ENCODE results near the gene C4orf46.
"Not testable (repeated sequence)": the region's sequence is repeated elsewhere in the genome, so short reads cannot be mapped to it uniquely, and the experiment has no call there.

Gene C4orf46

GRCh38 chr4:158671665-158671914 is at the start of gene C4orf46:
TSS of gene C4orf46 (minus strand) at chr4:158671887. CDS start at chr4:158671801, 86 bp downstream.
- no peak for DNase-seq

- DNase-seq = no peak
These were observed 44.1 kb upstream of the C4orf46 start for GRCh38 chr4:158715802-158716201.

- no peak for DNase-seq
These were observed 43.2 kb upstream of the C4orf46 start for GRCh38 chr4:158714937-158715336.

GRCh38 chr4:158712622-158713021 is 40.9 kb upstream of the C4orf46 start:
- not testable (repeated sequence) for DNase-seq

GRCh38 chr4:158710814-158711213 is 39.1 kb upstream of the C4orf46 start:
- peak; percentile 11 for DNase-seq

- DNase-seq = no peak
These were observed 32.6 kb upstream of the C4orf46 start for GRCh38 chr4:158704274-158704673.

- DNase-seq = no peak
These were observed 17.1 kb upstream of the C4orf46 start for GRCh38 chr4:158688813-158689212.

GRCh38 chr4:158682066-158682465 is 10.4 kb upstream of the C4orf46 start:
- no peak for DNase-seq

- no peak for DNase-seq
These were observed 9.9 kb upstream of the C4orf46 start for GRCh38 chr4:158681629-158682028.

- DNase-seq = no peak
These were observed 7.1 kb upstream of the C4orf46 start for GRCh38 chr4:158678767-158679166.

GRCh38 chr4:158676076-158676475 is 4.4 kb upstream of the C4orf46 start:
- DNase-seq = no peak

- DNase-seq = no peak
These were observed 1.9 kb upstream of the C4orf46 start for GRCh38 chr4:158673633-158674032.

- peak; percentile 100 for DNase-seq
These were observed 474 bp upstream of the C4orf46 start, which contains the start of gene ETFDH for GRCh38 chr4:158671915-158672806. TSS of gene ETFDH (plus strand) at chr4:158672296. CDS start at chr4:158672457, 161 bp downstream.

GRCh38 chr4:158670975-158671664 is 567 bp downstream of the C4orf46 start:
- DNase-seq = peak; percentile 81

GRCh38 chr4:158669310-158669709 is 2.4 kb downstream of the C4orf46 start:
- no peak for DNase-seq

GRCh38 chr4:158667651-158668198 is 4.0 kb downstream of the C4orf46 start:
- no peak for DNase-seq

GRCh38 chr4:158666892-158667291 is 4.8 kb downstream of the C4orf46 start:
- DNase-seq = no peak

GRCh38 chr4:158664806-158665205 is 6.9 kb downstream of the C4orf46 start:
- DNase-seq = no peak

GRCh38 chr4:158663707-158664625 is 7.7 kb downstream of the C4orf46 start:
- DNase-seq = not testable (repeated sequence)

GRCh38 chr4:158663255-158663654 is 8.4 kb downstream of the C4orf46 start:
- not testable (repeated sequence) for DNase-seq

GRCh38 chr4:158657291-158657690 is 14.4 kb downstream of the C4orf46 start:
- DNase-seq = no peak

- DNase-seq = no peak
These were observed 15.2 kb downstream of the C4orf46 start for GRCh38 chr4:158656439-158656838.

GRCh38 chr4:158652920-158653319 is 18.8 kb downstream of the C4orf46 start:
- DNase-seq = no peak
